Activated CD4-positive, alpha-beta T cell treated with anti-CD3 and anti-CD28 coated beads for 36 hours (primary cell): ENCODE measurements around the gene DCAF11. TPM values are rescaled to one million over a fixed set of nuclear protein-coding genes. Genes with fewer than 3 reads are reported as not detected.

ENCODE experiments used
- ATAC-seq: fragments of 200-7000 bp; cut with Tn5 transposase; one replicate; pipeline ENCODE4 v1.10.0; 2021; ENCODE audit warnings: mild to moderate bottlenecking, moderate library complexity
- CTCF ChIA-PET: fragments of 350-600 bp; sonication (Branson Sonifier 250); formaldehyde crosslinking; loops from one replicate; lab custom pipeline; 2021; ENCODE audit warnings: antibody characterized with exemption; lab: Charles Lee
- POLR2A ChIA-PET: fragments of 350-600 bp; sonication (Branson Sonifier 250); formaldehyde crosslinking; loops from one replicate; lab custom pipeline; 2021; ENCODE audit warnings: antibody characterized with exemption, inconsistent platforms; lab: Charles Lee
- DNase-seq: peaks from one replicate; pipeline ENCODE4 v3.0.0-alpha.2; 2020
- H3K27ac Mint-ChIP-seq: one replicate; pipeline ENCODE4 v1.8.0; 2021; ENCODE audit warnings: mixed read lengths
- H3K27me3 Mint-ChIP-seq: one replicate; pipeline ENCODE4 v1.8.0; 2021; ENCODE audit warnings: mixed read lengths
- H3K36me3 Mint-ChIP-seq: one replicate; pipeline ENCODE4 v1.8.0; 2021; ENCODE audit warnings: low read depth, mixed read lengths
- H3K4me1 Mint-ChIP-seq: one replicate; pipeline ENCODE4 v1.8.0; 2021; ENCODE audit warnings: mixed read lengths
- H3K4me3 Mint-ChIP-seq: one replicate; pipeline ENCODE4 v1.8.0; 2021; ENCODE audit warnings: mild to moderate bottlenecking, moderate library complexity, mixed read lengths
- H3K9me3 Mint-ChIP-seq: one replicate; pipeline ENCODE4 v1.8.0; 2021; ENCODE audit warnings: low read depth, mixed read lengths
- intact Hi-C, 2 experiments: fragments of 100-400 bp; cut with DNase I in 1 of 2; cut with micrococcal nuclease in 1 of 2; formaldehyde crosslinking; loops; one replicate each; pipeline versions ENCODE4 v1.14.2 to v1.15.1; 2022 to 2024; cut with DNase I, micrococcal nuclease
- total RNA-seq, 2 experiments: library from RNA; stranded (reverse); gene quantifications; one replicate each; pipeline ENCODE4 v1.2.3, GENCODE V29; 2021

The DCAF11 gene
- total RNA-seq, 2 experiments from 2014 or later: 74.0 to 86.2 TPM

DNA sequence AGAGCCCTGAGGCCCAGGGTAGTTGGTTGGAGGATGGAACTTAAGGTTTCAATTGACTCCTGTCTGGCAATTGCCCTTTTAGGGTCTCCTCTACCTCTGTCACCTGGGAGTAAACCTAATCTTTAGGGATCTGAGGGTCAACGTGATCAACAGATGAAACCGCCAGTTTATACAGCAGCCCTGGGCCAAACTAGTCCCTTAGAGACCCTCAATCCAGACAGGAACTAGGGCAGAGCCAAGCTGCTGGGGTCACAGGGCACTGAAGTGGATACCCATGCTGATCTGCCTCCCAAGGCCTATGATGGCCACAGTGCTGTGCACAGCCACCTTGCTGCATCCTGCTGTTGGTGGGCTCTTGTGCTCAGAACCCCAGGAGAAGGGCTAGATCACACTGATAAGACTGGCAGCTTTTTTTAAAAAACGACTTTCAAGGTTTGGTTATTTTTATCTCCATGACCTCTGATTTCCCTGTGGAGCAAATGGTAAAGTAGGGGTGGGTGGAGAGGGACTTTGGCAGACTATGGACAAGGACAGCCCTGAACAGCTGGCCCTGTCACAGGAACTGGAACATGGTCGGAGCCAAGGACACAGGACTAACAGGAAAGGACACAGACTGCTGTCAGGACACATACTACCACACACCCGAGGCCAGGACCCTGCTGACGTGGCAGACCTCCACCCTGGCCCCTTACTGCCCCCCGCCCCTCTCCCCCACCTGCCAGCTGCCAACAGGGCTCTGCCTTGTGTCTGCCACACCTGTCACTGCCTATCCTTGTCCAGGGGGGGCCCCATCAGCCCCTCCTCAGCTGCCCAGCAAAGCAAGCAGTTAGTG is 16.4 kb downstream of the DCAF11 start:
- DNase-seq (no peak), ATAC-seq (no peak)
- H3K36me3 Mint-ChIP-seq: no peaks in the 10 kb centered on the region
- H3K4me3 Mint-ChIP-seq: no peak overlapping the region
- no peaks in the 10 kb centered on the region for H3K9me3 Mint-ChIP-seq
- H3K27me3 Mint-ChIP-seq: no peaks in the 10 kb centered on the region
- peak overlapping the region; percentile 1 for H3K27ac Mint-ChIP-seq
- POLR2A ChIA-PET: no interaction called here
- intact Hi-C loops: no loop called here
- H3K4me1 Mint-ChIP-seq: peaks cover 23% of the 10 kb centered on the region
- CTCF ChIA-PET: interaction anchor here (0.6 to 1.0 kb wide), 5 partner anchors 9 to 1141 kb away, joined by 3 to 4 read pairs (median 3); no protein-coding TSS in a partner anchor

DNA sequence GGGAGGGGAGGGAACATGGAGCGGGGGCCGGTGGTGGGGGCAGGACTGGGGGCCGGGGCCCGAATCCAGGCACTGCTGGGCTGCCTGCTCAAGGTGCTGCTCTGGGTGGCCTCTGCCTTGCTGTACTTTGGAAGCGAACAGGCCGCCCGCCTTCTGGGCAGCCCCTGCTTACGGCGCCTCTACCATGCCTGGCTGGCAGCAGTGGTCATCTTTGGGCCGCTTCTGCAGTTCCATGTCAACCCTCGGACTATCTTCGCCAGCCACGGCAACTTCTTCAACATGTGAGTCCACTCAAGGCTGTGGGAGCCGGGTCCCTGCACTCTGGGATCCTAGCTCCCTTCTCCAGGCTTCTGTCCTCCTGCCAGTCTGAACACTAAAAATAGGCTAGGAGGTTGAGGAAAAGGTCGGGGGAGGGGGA is 17.0 kb downstream of the DCAF11 start:
- H3K9me3 Mint-ChIP-seq: no peaks in the 10 kb centered on the region
- CTCF ChIA-PET: interaction anchor here (0.6 to 3.4 kb wide), 8 partner anchors 14 to 1142 kb away, joined by 3 to 15 read pairs (median 4); partner anchors contain the start of genes DCAF11, IRF9, NRL and RNF31
- intact Hi-C loops: no loop called here
- peaks cover 23% of the 10 kb centered on the region for H3K4me1 Mint-ChIP-seq
- POLR2A ChIA-PET: no interaction called here
- peak overlapping the region; percentile 44 for H3K27ac Mint-ChIP-seq
- H3K36me3 Mint-ChIP-seq: peaks cover 2% of the 10 kb centered on the region
- no peaks in the 10 kb centered on the region for H3K27me3 Mint-ChIP-seq
- no peak for ATAC-seq
- no peak overlapping the region for H3K4me3 Mint-ChIP-seq
- DNase-seq: no peak

DNA sequence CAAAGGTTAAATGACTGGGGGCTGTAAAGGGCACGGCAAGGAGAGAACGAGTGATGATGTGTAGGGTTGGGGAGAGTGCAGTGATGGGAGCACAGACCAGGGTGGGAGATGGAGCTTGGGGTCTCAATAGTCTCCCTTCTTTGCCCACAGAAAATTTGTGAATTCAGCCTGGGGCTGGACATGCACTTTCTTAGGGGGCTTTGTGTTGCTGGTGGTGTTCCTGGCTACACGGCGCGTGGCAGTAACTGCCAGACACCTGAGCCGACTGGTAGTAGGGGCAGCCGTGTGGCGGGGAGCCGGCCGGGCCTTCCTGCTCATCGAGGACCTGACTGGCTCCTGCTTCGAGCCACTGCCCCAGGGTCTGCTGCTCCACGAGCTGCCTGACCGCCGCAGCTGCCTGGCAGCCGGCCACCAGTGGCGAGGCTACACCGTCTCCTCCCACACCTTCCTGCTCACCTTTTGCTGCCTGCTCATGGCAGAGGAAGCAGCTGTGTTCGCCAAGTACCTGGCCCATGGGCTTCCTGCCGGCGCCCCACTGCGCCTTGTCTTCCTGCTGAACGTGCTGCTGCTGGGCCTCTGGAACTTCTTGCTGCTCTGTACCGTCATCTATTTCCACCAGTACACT is 17.6 kb downstream of the DCAF11 start:
- ChIA-PET CTCF (interaction anchor here (0.7 to 3.4 kb wide), 9 partner anchors 8 to 620 kb away, joined by 3 to 15 read pairs (median 4); partner anchors contain the start of genes DCAF11, IRF9, NRL and RNF31), POLR2A (interaction anchor here (2.1 kb wide), 1 partner anchor 18 kb away, joined by 5 read pairs; the partner anchor contains the start of genes DCAF11 and NRL)
- Mint-ChIP-seq H3K27ac (peak overlapping the region; percentile 80), H3K4me3 (no peak overlapping the region), H3K4me1 (peaks cover 25% of the 10 kb centered on the region), H3K27me3 (no peaks in the 10 kb centered on the region), H3K9me3 (no peaks in the 10 kb centered on the region), H3K36me3 (peaks cover 8% of the 10 kb centered on the region)
- peak; percentile 55 for DNase-seq
- intact Hi-C loops: no loop called here
- ATAC-seq: no peak

DNA sequence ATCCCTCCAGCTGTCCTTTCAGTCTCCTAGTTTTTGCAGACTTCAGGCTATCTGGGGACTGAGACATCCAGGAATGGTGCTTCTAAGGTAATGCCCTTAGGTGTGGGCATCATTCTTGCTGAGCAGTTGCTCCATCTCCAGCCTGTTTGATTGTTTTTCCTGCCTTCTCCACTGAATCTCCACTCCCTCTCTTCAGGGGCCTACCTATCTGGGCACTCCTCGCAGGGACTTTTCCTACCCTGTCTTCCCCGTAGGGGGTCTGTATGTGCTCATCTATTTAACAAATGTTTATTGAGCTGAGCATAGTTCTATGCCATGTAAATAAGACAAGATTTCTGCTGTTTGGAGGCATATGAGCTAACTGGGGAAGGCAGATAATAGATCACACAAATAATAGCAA is 18.4 kb downstream of the DCAF11 start:
- Mint-ChIP-seq H3K4me3 (no peak overlapping the region), H3K27ac (peak overlapping the region; percentile 80), H3K4me1 (peaks cover 31% of the 10 kb centered on the region), H3K9me3 (no peaks in the 10 kb centered on the region), H3K36me3 (peaks cover 15% of the 10 kb centered on the region), H3K27me3 (no peaks in the 10 kb centered on the region)
- intact Hi-C loops: no loop called here
- POLR2A ChIA-PET: interaction anchor here (2.1 kb wide), 1 partner anchor 18 kb away, joined by 5 read pairs; the partner anchor contains the start of genes DCAF11 and NRL
- CTCF ChIA-PET: interaction anchor here (0.6 to 3.4 kb wide), 7 partner anchors 14 to 81 kb away, joined by 3 to 15 read pairs (median 4); partner anchors contain the start of genes DCAF11, IRF9, NRL and RNF31
- no peak for ATAC-seq
- DNase-seq: no peak

DNA sequence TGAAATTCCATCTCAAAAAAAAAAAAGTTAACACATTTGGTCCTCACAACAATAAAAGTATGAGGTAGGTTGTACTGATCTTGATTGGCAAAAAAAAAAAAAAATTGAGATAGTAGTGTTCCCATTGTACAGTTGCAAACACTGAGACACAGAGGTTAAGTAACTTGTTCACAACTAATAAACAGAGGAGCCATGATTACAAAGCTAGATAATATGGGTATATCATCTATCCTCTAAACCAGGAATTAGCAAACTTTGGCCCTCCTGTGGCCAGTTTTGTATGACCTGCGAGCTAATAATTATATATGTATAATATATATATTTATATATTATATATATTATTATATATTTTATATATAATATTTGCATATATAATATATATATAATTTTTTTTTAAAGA is 19.2 kb downstream of the DCAF11 start:
- CTCF ChIA-PET: interaction anchor here (0.6 to 3.4 kb wide), 3 partner anchors 27 to 302 kb away, joined by 3 to 15 read pairs (median 3); partner anchors contain the start of gene IRF9
- Mint-ChIP-seq H3K4me3 (no peak overlapping the region), H3K27me3 (no peaks in the 10 kb centered on the region), H3K36me3 (peaks cover 22% of the 10 kb centered on the region), H3K9me3 (no peaks in the 10 kb centered on the region), H3K27ac (no peak overlapping the region), H3K4me1 (peaks cover 38% of the 10 kb centered on the region)
- POLR2A ChIA-PET: interaction anchor here (0.6 to 2.1 kb wide), 4 partner anchors 19 to 65 kb away, joined by 3 to 8 read pairs (median 6); partner anchors contain the start of genes DCAF11 and NRL
- no peak for DNase-seq
- ATAC-seq: no peak
- intact Hi-C loops: no loop called here

DNA sequence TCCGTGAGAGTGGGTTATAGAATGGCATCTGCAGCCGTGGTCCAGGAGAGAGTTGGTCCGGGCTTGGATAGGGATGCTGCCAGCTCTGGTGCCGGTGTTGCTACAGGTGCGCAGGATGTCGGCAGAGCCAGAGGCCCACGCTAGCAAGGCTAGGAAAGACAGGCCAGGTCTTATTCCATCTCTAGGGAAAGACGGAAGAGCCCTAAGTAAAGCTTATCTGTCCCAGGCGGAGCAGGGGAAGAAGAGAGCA is 20.9 kb downstream of the DCAF11 start:
- CTCF ChIA-PET: interaction anchor here (0.6 to 2.3 kb wide), 8 partner anchors 11 to 839 kb away, joined by 3 to 12 read pairs (median 5); partner anchors contain the start of genes CARMIL3, DCAF11, NRL and PSME2
- H3K36me3 Mint-ChIP-seq: peaks cover 39% of the 10 kb centered on the region
- intact Hi-C loops: loop anchor here in 1 of 2 experiments (5.0 kb wide), 1 partner anchor 297 kb away; no protein-coding TSS in a partner anchor
- H3K27me3 Mint-ChIP-seq: no peaks in the 10 kb centered on the region
- POLR2A ChIA-PET: interaction anchor here (0.6 to 3.1 kb wide), 8 partner anchors 11 to 470 kb away, joined by 3 to 35 read pairs (median 6); partner anchors contain the start of genes DCAF11, IPO4, IRF9 and NRL
- ATAC-seq: peak; percentile 1
- H3K9me3 Mint-ChIP-seq: no peaks in the 10 kb centered on the region
- H3K4me3 Mint-ChIP-seq: peak overlapping the region; percentile 92
- peak overlapping the region; percentile 92 for H3K27ac Mint-ChIP-seq
- peak; percentile 38 for DNase-seq
- peaks cover 50% of the 10 kb centered on the region for H3K4me1 Mint-ChIP-seq

- Mint-ChIP-seq H3K4me1 (peaks cover 50% of the 10 kb centered on the region), H3K4me3 (peak within 1 kb of the TSS; percentile 92), H3K36me3 (peaks cover 45% of the 10 kb centered on the region), H3K9me3 (no peaks in the 10 kb centered on the region), H3K27ac (peak within 1 kb of the TSS; percentile 92), H3K27me3 (no peaks in the 10 kb centered on the region)
- intact Hi-C loops: loop anchor here (1.0 to 5.0 kb wide), 9 partner anchors 10 to 296 kb away; partner anchors contain the start of genes DCAF11 (in 2 of the 2), IPO4 (in 2 of the 2), NRL (in 2 of the 2) and CHMP4A (in 1 of the 2)
- ATAC-seq: peak; percentile 95
- DNase-seq: peak; percentile 98
- ChIA-PET POLR2A (interaction anchor here (0.6 to 3.1 kb wide), 11 partner anchors 10 to 1373 kb away, joined by 3 to 35 read pairs (median 4); partner anchors contain the start of genes DCAF11, IPO4, IRF9 and NRL), CTCF (interaction anchor here (0.8 to 2.3 kb wide), 9 partner anchors 10 to 300 kb away, joined by 3 to 12 read pairs (median 4); partner anchors contain the start of genes CARMIL3, CIDEB, DCAF11 and NRL)
These were observed 21.5 kb downstream of the DCAF11 start, which contains the start of gene PSME1 for GRCh38 chr14:24135834-24136683. TSS of gene PSME1 (plus strand) at chr14:24136194. CDS start at chr14:24136263, 69 bp downstream.

GRCh38 chr14:24136684-24137528 is 22.3 kb downstream of the DCAF11 start:
- no peak for ATAC-seq
- H3K27me3 Mint-ChIP-seq: no peaks in the 10 kb centered on the region
- ChIA-PET POLR2A (interaction anchor here (0.6 to 3.1 kb wide), 7 partner anchors 9 to 1374 kb away, joined by 3 to 35 read pairs (median 4); partner anchors contain the start of genes DCAF11, IRF9, NRL and PSME2), CTCF (interaction anchor here (0.7 to 2.5 kb wide), 9 partner anchors 10 to 299 kb away, joined by 3 to 14 read pairs (median 5); partner anchors contain the start of genes CIDEB, DCAF11, IRF9 and MDP1)
- peak; percentile 44 for DNase-seq
- intact Hi-C loops: loop anchor here (1.0 to 5.0 kb wide), 9 partner anchors 9 to 295 kb away; partner anchors contain the start of genes DCAF11 (in 2 of the 2), IPO4 (in 2 of the 2), NRL (in 2 of the 2) and CHMP4A (in 1 of the 2)
- H3K4me3 Mint-ChIP-seq: peak overlapping the region; percentile 92
- no peaks in the 10 kb centered on the region for H3K9me3 Mint-ChIP-seq
- H3K36me3 Mint-ChIP-seq: peaks cover 47% of the 10 kb centered on the region
- peak overlapping the region; percentile 91 for H3K27ac Mint-ChIP-seq
- peaks cover 50% of the 10 kb centered on the region for H3K4me1 Mint-ChIP-seq
